Osteoblast (primary cell): ENCODE results near the gene EMB. TPM values are rescaled to one million over a fixed set of nuclear protein-coding genes. Genes with fewer than 3 reads are reported as not detected.
"Not testable (repeated sequence)": the region's sequence is repeated elsewhere in the genome, so short reads cannot be mapped to it uniquely, and the experiment has no call there.

Experiments
- DNase-seq: peaks from one replicate; pipeline ENCODE4 v3.0.0; 2011; ENCODE audit warnings: low spot score, mixed read lengths; ENCODE audit not compliant: insufficient read length; ENCODE audit errors: missing footprints
- H2AFZ ChIP-seq: 2 replicates; pipeline ENCODE4 v1.6.0; 2011; ENCODE audit warnings: mild to moderate bottlenecking, low read length
- H3K27ac ChIP-seq: 2 replicates; pipeline ENCODE4 v1.5.1; 2011; ENCODE audit warnings: mild to moderate bottlenecking, low read depth, low read length, moderate library complexity
- H3K27me3 ChIP-seq: 2 replicates; pipeline ENCODE4 v1.6.0; 2012; ENCODE audit warnings: mild to moderate bottlenecking, control low read depth, inconsistent platforms, low read length, moderate library complexity; ENCODE audit not compliant: insufficient read depth
- H3K36me3 ChIP-seq: 2 replicates; pipeline ENCODE4 v1.5.1; 2011; ENCODE audit warnings: mild to moderate bottlenecking, low read length, control low read depth, moderate library complexity; ENCODE audit not compliant: insufficient read depth
- H3K4me1 ChIP-seq: 2 replicates; pipeline ENCODE4 v1.5.1; 2011; ENCODE audit warnings: mild to moderate bottlenecking, low read length, control low read depth, moderate library complexity; ENCODE audit not compliant: insufficient read depth
- H3K4me2 ChIP-seq: 2 replicates; pipeline ENCODE4 v1.6.0; 2011; ENCODE audit warnings: mild to moderate bottlenecking, low read length; ENCODE audit not compliant: insufficient read depth
- H3K4me3 ChIP-seq: fragments of 200-600 bp; sonication (generic); 3 replicates; pipeline ENCODE4 v1.5.1; 2012; ENCODE audit warnings: mild to moderate bottlenecking, low read length, inconsistent platforms; ENCODE audit not compliant: insufficient read depth
- H3K79me2 ChIP-seq: 2 replicates; pipeline ENCODE4 v1.6.0; 2012; ENCODE audit warnings: mild to moderate bottlenecking, low read length, control low read depth, inconsistent platforms; ENCODE audit not compliant: insufficient read depth
- H3K9me3 ChIP-seq: 2 replicates; pipeline ENCODE4 v1.5.1; 2011; ENCODE audit warnings: low read depth, low read length, control low read depth
- H4K20me1 ChIP-seq: 2 replicates; pipeline ENCODE4 v1.6.0; 2012; ENCODE audit warnings: mild to moderate bottlenecking, low read length, control low read depth; ENCODE audit not compliant: insufficient read depth
- total RNA-seq: library from RNA; depleted of rRNA; stranded (reverse); fragments of >200 nt; gene quantifications from 2 replicates; pipeline ENCODE4 v1.2.3, GENCODE V29; 2012
- TF ChIP-seq, protein P1 (sequence below): IDR thresholded peaks from 2 replicates; pipeline ENCODE4 v1.5.1; 2011; ENCODE audit warnings: mild to moderate bottlenecking, low read depth, low read length, moderate library complexity; ENCODE audit errors: extremely low read depth

The EMB gene
- total RNA-seq, 1 donor = 14.5 TPM

DNA sequence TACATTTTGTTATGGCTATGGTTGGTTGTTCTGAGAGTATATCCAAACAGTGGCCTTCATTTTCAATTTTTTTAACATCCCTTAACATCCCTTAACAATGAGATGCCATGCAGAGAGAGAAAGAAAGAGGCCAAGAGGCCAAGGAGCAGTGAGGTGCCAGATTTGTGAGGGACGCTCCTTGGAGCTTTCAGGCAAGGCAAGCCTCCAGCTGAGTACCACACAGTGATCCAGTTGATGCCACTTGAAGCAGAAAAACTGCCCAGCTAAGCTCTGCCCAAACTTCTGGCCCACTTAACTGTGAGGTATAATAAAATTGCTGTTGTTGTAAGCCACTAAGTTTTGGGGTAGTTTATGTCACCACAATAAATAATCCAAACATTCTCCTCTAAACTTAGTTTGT is 22.6 kb upstream of the EMB start:
- Histone ChIP-seq H3K79me2 (no peaks in the 10 kb centered on the region), H2AFZ (no peak overlapping the region), H4K20me1 (no peaks in the 10 kb centered on the region), H3K27me3 (no peaks in the 10 kb centered on the region), H3K4me1 (no peaks in the 10 kb centered on the region), H3K9me3 (no peaks in the 10 kb centered on the region), H3K4me3 (no peak overlapping the region), H3K4me2 (no peak overlapping the region), H3K36me3 (no peaks in the 10 kb centered on the region), H3K27ac (no peak overlapping the region)
- TF ChIP-seq, protein P1, sequence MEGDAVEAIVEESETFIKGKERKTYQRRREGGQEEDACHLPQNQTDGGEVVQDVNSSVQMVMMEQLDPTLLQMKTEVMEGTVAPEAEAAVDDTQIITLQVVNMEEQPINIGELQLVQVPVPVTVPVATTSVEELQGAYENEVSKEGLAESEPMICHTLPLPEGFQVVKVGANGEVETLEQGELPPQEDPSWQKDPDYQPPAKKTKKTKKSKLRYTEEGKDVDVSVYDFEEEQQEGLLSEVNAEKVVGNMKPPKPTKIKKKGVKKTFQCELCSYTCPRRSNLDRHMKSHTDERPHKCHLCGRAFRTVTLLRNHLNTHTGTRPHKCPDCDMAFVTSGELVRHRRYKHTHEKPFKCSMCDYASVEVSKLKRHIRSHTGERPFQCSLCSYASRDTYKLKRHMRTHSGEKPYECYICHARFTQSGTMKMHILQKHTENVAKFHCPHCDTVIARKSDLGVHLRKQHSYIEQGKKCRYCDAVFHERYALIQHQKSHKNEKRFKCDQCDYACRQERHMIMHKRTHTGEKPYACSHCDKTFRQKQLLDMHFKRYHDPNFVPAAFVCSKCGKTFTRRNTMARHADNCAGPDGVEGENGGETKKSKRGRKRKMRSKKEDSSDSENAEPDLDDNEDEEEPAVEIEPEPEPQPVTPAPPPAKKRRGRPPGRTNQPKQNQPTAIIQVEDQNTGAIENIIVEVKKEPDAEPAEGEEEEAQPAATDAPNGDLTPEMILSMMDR = no peak
- DNase-seq = no peak

DNA sequence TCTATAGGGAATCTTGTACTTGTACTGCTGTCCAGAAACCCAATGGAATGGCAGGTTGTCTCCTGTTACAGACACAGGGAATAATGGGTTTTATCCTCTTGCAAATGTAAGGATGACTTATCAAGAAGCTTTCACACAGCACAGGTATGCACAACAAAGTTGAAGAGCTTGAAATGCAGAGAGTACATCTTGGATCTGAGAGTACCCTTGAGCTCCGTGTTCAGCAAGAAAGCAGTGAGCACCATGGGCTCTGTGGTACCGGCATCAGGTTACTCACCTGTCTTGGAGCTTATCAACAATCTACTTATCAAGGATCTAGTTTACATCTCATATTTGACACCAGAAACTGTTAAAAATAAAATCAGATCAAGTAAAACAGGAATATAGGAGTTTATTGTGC is 22.0 kb upstream of the EMB start:
- Histone ChIP-seq H3K4me2 (no peak overlapping the region), H3K4me1 (no peaks in the 10 kb centered on the region), H3K9me3 (no peaks in the 10 kb centered on the region), H4K20me1 (no peaks in the 10 kb centered on the region), H2AFZ (no peak overlapping the region), H3K4me3 (no peak overlapping the region), H3K27ac (no peak overlapping the region), H3K36me3 (no peaks in the 10 kb centered on the region), H3K27me3 (no peaks in the 10 kb centered on the region), H3K79me2 (no peaks in the 10 kb centered on the region)
- no peak for DNase-seq
- TF ChIP-seq, protein P1 = no peak

DNA sequence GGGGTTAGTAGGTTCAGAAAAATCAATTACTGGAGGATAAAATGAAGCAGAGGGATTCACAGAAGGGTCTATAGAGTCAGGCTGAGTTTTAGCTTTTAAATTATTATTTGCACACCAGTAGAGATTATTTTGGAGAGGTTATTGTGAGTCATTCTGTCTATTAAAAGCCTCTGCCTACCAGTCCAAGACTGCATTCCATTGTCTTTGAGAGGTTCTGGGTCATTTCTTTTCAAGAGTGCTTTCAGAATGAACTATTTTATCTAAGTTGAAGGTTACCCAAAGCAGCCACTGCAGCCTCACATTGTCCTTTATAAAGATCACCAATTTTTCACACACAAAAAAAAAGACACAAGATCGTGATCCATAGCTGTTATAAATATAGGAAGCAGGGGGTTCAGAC is 21.5 kb upstream of the EMB start:
- H2AFZ ChIP-seq, H3K4me2 ChIP-seq, H3K4me1 ChIP-seq, H3K27me3 ChIP-seq, H3K4me3 ChIP-seq, DNase-seq, H3K27ac ChIP-seq, H4K20me1 ChIP-seq, H3K36me3 ChIP-seq, H3K79me2 ChIP-seq, H3K9me3 ChIP-seq: not testable (repeated sequence)

DNA sequence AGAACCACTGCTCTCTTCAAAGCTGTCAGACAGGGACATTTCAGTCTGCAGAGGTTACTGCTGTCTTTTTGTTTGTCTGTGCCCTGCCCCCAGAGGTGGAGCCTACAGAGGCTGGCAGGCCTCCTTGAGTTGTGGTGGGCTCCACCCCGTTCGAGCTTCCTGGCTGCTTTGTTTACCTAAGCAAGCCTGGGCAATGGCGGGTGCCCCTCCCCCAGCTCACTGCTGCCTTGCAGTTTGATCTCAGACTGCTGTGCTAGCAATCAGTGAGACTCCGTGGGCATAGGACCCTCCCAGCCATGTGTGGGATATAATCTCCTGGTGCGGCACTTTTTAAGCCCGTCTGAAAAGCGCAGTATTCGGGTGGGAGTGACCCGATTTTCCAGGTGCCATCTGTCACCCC is 17.3 kb upstream of the EMB start:
- not testable (repeated sequence) for DNase-seq, H3K79me2 ChIP-seq, H3K9me3 ChIP-seq, H3K4me1 ChIP-seq, H3K27me3 ChIP-seq, H3K36me3 ChIP-seq, H4K20me1 ChIP-seq, H3K27ac ChIP-seq, H3K4me3 ChIP-seq, H3K4me2 ChIP-seq, H2AFZ ChIP-seq

DNA sequence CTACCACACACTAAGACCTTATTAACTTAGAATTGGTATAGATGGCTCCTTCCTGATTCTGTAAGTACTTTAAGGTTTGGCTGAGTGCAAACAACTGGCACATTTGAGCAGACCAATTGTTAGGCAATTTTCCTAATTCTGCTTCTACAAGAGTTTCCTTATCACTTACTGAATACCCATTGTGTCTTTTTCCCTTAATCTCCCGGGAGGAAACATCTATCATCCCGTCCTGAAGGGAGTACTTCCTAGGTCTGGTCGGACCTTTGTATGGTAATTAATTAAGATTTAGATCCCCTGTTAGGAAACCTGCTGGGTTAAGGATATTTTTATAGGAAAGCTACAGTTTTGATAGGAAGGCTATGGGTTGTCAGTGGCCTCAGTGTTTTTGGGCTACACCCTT is 8.2 kb upstream of the EMB start:
- H3K4me2 ChIP-seq, H2AFZ ChIP-seq, H3K27ac ChIP-seq, H4K20me1 ChIP-seq, H3K4me1 ChIP-seq, DNase-seq, H3K4me3 ChIP-seq, H3K36me3 ChIP-seq, H3K27me3 ChIP-seq, H3K9me3 ChIP-seq, H3K79me2 ChIP-seq: not testable (repeated sequence)
